ENCODE results near the gene KIAA1328.

DNA sequence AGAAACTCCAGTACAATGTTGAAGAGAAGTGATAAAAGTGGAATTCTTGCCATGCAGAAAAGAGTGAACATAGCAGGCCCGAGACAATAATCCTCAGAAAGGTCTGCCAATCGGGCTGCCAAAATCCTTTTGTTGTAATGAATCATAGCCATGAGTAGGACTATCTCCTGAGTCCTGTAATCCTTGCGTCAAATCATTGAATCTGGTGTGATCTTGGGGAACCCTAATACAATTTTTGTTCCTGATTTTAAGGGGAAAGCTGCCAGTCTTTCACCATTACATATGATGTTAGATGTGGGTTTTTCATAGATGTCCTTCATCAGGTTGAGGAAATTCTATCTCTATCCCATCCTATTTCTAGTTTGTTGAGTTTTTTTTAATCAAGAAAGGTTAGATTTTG lies 2.4 kb upstream of the KIAA1328 start:
- TF ChIP-seq, protein P1, sequence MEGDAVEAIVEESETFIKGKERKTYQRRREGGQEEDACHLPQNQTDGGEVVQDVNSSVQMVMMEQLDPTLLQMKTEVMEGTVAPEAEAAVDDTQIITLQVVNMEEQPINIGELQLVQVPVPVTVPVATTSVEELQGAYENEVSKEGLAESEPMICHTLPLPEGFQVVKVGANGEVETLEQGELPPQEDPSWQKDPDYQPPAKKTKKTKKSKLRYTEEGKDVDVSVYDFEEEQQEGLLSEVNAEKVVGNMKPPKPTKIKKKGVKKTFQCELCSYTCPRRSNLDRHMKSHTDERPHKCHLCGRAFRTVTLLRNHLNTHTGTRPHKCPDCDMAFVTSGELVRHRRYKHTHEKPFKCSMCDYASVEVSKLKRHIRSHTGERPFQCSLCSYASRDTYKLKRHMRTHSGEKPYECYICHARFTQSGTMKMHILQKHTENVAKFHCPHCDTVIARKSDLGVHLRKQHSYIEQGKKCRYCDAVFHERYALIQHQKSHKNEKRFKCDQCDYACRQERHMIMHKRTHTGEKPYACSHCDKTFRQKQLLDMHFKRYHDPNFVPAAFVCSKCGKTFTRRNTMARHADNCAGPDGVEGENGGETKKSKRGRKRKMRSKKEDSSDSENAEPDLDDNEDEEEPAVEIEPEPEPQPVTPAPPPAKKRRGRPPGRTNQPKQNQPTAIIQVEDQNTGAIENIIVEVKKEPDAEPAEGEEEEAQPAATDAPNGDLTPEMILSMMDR (IDR thresholded peaks at IDR 0.05) = no peak
- no peak for TF ChIP-seq ZFX (IDR thresholded peaks at IDR 0.05; ENCODE audit: borderline replicate concordance)

Measured in 22Rv1 (cell line).